BJ (cell line): ENCODE data around the gene WIPI1. TPM values are rescaled to one million over a fixed set of nuclear protein-coding genes. Genes with fewer than 3 reads are reported as not detected.

Experiments used
- CTCF ChIA-PET: fragments of 350-600 bp; formaldehyde crosslinking; extraction: SDS; loops from one replicate; lab custom pipeline; 2021; ENCODE audit warnings: antibody characterized with exemption, inconsistent platforms; lab: Yijun Ruan, JAX
- POLR2A ChIA-PET: fragments of 300-600 bp; sonication (Branson Sonifier 250); formaldehyde crosslinking; extraction: SDS; loops from one replicate; lab custom pipeline; 2021; ENCODE audit warnings: antibody characterized with exemption; lab: Charles Lee
- DNase-seq: peaks from one replicate; pipeline ENCODE4 v3.0.0-alpha.2; 2011; ENCODE audit warnings: low read depth
- H3K27me3 ChIP-seq: 2 replicates; pipeline ENCODE4 v1.6.0; 2011; ENCODE audit warnings: low read length; ENCODE audit not compliant: control insufficient read depth, insufficient read depth
- H3K36me3 ChIP-seq: 2 replicates; pipeline ENCODE4 v1.5.1; 2011; ENCODE audit warnings: low read length; ENCODE audit not compliant: control insufficient read depth, insufficient read depth
- H3K4me3 ChIP-seq: 2 replicates; pipeline ENCODE4 v1.5.1; 2011; ENCODE audit warnings: low read depth, mild to moderate bottlenecking, control low read depth, low read length
- CTCF ChIP-seq: IDR thresholded peaks from 2 replicates; pipeline ENCODE4 v1.5.1; 2011; ENCODE audit warnings: low read depth, mild to moderate bottlenecking, control low read depth, inconsistent platforms, low read length, moderate library complexity; ENCODE audit not compliant: insufficient read depth
- polyA plus RNA-seq: library from polyadenylated mRNA; depleted of rRNA; stranded (reverse); fragments of >200 nt; gene quantifications from 2 replicates; pipeline ENCODE4 v1.2.3, GENCODE V29; 2011

The WIPI1 gene
- polyA plus RNA-seq, 1 experiment = 79.1 TPM

GRCh38 chr17:68433911-68434508 lies 23.3 kb downstream of the WIPI1 start:
- no peak for TF ChIP-seq CTCF
- Histone ChIP-seq H3K36me3 (peaks cover 22% of the 10 kb centered on the region), H3K27me3 (no peaks in the 10 kb centered on the region), H3K4me3 (no peak overlapping the region)
- POLR2A ChIA-PET = no interaction called here
- DNase-seq = no peak
- CTCF ChIA-PET = interaction anchor here (0.6 to 2.1 kb wide), 4 partner anchors 17 to 326 kb away, joined by 3 to 5 read pairs (median 3); no protein-coding TSS in a partner anchor

GRCh38 chr17:68433211-68433610 lies 24.1 kb downstream of the WIPI1 start:
- CTCF ChIA-PET = interaction anchor here (1.0 to 2.1 kb wide), 2 partner anchors 16 to 33 kb away, joined by 3 to 5 read pairs; no protein-coding TSS in a partner anchor
- no peak for TF ChIP-seq CTCF
- no peak for DNase-seq
- peaks cover 26% of the 10 kb centered on the region for H3K36me3 ChIP-seq
- no peaks in the 10 kb centered on the region for H3K27me3 ChIP-seq
- POLR2A ChIA-PET = no interaction called here
- H3K4me3 ChIP-seq = no peak overlapping the region

GRCh38 chr17:68432086-68432864 lies 25.0 kb downstream of the WIPI1 start:
- ChIA-PET POLR2A (no interaction called here), CTCF (interaction anchor here (1.0 to 2.1 kb wide), 5 partner anchors 24 to 169 kb away, joined by 3 to 5 read pairs (median 4); no protein-coding TSS in a partner anchor)
- H3K27me3 ChIP-seq = no peaks in the 10 kb centered on the region
- DNase-seq = no peak
- no peak for TF ChIP-seq CTCF
- H3K4me3 ChIP-seq = no peak overlapping the region
- H3K36me3 ChIP-seq = peaks cover 29% of the 10 kb centered on the region

GRCh38 chr17:68431661-68432071 lies 25.6 kb downstream of the WIPI1 start:
- DNase-seq = no peak
- Histone ChIP-seq H3K36me3 (peaks cover 29% of the 10 kb centered on the region), H3K4me3 (no peak overlapping the region), H3K27me3 (no peaks in the 10 kb centered on the region)
- CTCF ChIA-PET = interaction anchor here (1.0 to 2.1 kb wide), 8 partner anchors 14 to 169 kb away, joined by 3 to 6 read pairs (median 4); no protein-coding TSS in a partner anchor
- POLR2A ChIA-PET = no interaction called here
- peak; percentile 28; the same call in 1 of the 2 replicates for TF ChIP-seq CTCF

- H3K36me3 ChIP-seq = peaks cover 29% of the 10 kb centered on the region
- CTCF ChIA-PET = interaction anchor here (1.0 to 2.0 kb wide), 6 partner anchors 13 to 168 kb away, joined by 3 to 6 read pairs (median 4); no protein-coding TSS in a partner anchor
- H3K27me3 ChIP-seq = no peaks in the 10 kb centered on the region
- DNase-seq = no peak
- POLR2A ChIA-PET = no interaction called here
- TF ChIP-seq CTCF = no peak
- no peak overlapping the region for H3K4me3 ChIP-seq
These were observed 26.2 kb downstream of the WIPI1 start for GRCh38 chr17:68431045-68431608.
